H9 (cell line): ENCODE measurements around the gene IL20. TPM values are rescaled to one million over a fixed set of nuclear protein-coding genes. Genes with fewer than 3 reads are reported as not detected.
A peak's percentile ranks its signal among the peaks of the same experiment; 100 is the strongest.

ENCODE experiments used
- DNase-seq: peaks from one replicate; pipeline ENCODE4 v3.0.0-alpha.2; 2017
- H2AFZ ChIP-seq: one replicate; pipeline ENCODE4 v1.6.1; 2013; ENCODE audit warnings: mild to moderate bottlenecking, low read length, control low read depth, moderate library complexity
- H2AK5ac ChIP-seq: 2 replicates; pipeline ENCODE4 v1.6.1; 2013; ENCODE audit warnings: low read length, control low read depth, mixed read lengths; ENCODE audit not compliant: insufficient read length
- H2BK120ac ChIP-seq: one replicate; pipeline ENCODE4 v1.6.1; 2013; ENCODE audit warnings: low read depth, mild to moderate bottlenecking, low read length, control low read depth, inconsistent platforms; ENCODE audit not compliant: poor library complexity, severe bottlenecking
- H2BK12ac ChIP-seq: 2 replicates; pipeline ENCODE4 v1.6.1; 2013; ENCODE audit warnings: low read length, control low read depth, mixed read lengths, low read depth; ENCODE audit not compliant: insufficient read length
- H2BK15ac ChIP-seq: 2 replicates; pipeline ENCODE4 v1.6.1; 2013; ENCODE audit warnings: low read depth, low read length, control low read depth
- H2BK20ac ChIP-seq: one replicate; pipeline ENCODE4 v1.6.1; 2013; ENCODE audit warnings: low read depth, mild to moderate bottlenecking, low read length, control low read depth, inconsistent platforms; ENCODE audit not compliant: poor library complexity, severe bottlenecking
- H2BK5ac ChIP-seq: 2 replicates; pipeline ENCODE4 v1.6.1; 2013; ENCODE audit warnings: low read length, control low read depth, mixed read lengths; ENCODE audit not compliant: insufficient read length
- H3K14ac ChIP-seq: 2 replicates; pipeline ENCODE4 v1.6.1; 2013; ENCODE audit warnings: low read length, control low read depth; ENCODE audit not compliant: insufficient read depth
- H3K18ac ChIP-seq: 2 replicates; pipeline ENCODE4 v1.6.1; 2013; ENCODE audit warnings: low read depth, mild to moderate bottlenecking, mixed read lengths, low read length, control low read depth; ENCODE audit not compliant: insufficient read length
- H3K23ac ChIP-seq: 2 replicates; pipeline ENCODE4 v1.6.1; 2013; ENCODE audit warnings: low read length, control low read depth, mixed read lengths, low read depth; ENCODE audit not compliant: insufficient read length
- H3K23me2 ChIP-seq: 2 replicates; pipeline ENCODE4 v1.6.1; 2013; ENCODE audit warnings: low read depth, mild to moderate bottlenecking, mixed read lengths, low read length, control low read depth; ENCODE audit not compliant: insufficient read length, poor library complexity, severe bottlenecking
- H3K27ac ChIP-seq: 2 replicates; pipeline ENCODE4 v1.5.1; 2013; ENCODE audit warnings: low read length, control low read depth, mixed read lengths, low read depth; ENCODE audit not compliant: insufficient read length
- H3K27me3 ChIP-seq: 2 replicates; pipeline ENCODE4 v1.6.1; 2013; ENCODE audit warnings: low read length, control low read depth, inconsistent platforms; ENCODE audit not compliant: insufficient read depth
- H3K4ac ChIP-seq: 2 replicates; pipeline ENCODE4 v1.6.1; 2013; ENCODE audit warnings: low read depth, mild to moderate bottlenecking, control low read depth, inconsistent platforms, low read length, moderate library complexity
- H3K4me1 ChIP-seq: 2 replicates; pipeline ENCODE4 v1.6.1; 2013; ENCODE audit warnings: low read length, control low read depth, inconsistent platforms; ENCODE audit not compliant: insufficient read depth
- H3K4me2 ChIP-seq: 2 replicates; pipeline ENCODE4 v1.6.1; 2013; ENCODE audit warnings: low read length, control low read depth, mixed read lengths; ENCODE audit not compliant: insufficient read length, insufficient read depth
- H3K56ac ChIP-seq: 2 replicates; pipeline ENCODE4 v1.6.1; 2013; ENCODE audit warnings: low read depth, mild to moderate bottlenecking, mixed read lengths, low read length, control low read depth; ENCODE audit not compliant: insufficient read length
- H3K79me1 ChIP-seq: 2 replicates; pipeline ENCODE4 v1.6.1; 2013; ENCODE audit warnings: low read depth, mild to moderate bottlenecking, moderate library complexity, low read length, control low read depth, inconsistent platforms; ENCODE audit not compliant: insufficient read depth, poor library complexity, severe bottlenecking
- H3K79me2 ChIP-seq: 2 replicates; pipeline ENCODE4 v1.6.1; 2013; ENCODE audit warnings: low read length, control low read depth, inconsistent platforms; ENCODE audit not compliant: insufficient read depth
- H3K9ac ChIP-seq: 2 replicates; pipeline ENCODE4 v1.6.1; 2013; ENCODE audit warnings: low read length, control low read depth, mixed read lengths; ENCODE audit not compliant: insufficient read length; ENCODE audit errors: extremely low read depth
- H3K9me3 ChIP-seq: one replicate; pipeline ENCODE4 v1.6.1; 2013; ENCODE audit warnings: low read depth, low read length, inconsistent platforms; ENCODE audit not compliant: control insufficient read depth
- H3T11ph ChIP-seq: one replicate; pipeline ENCODE4 v1.6.1; 2013; ENCODE audit warnings: mild to moderate bottlenecking, low read length, control low read depth, inconsistent platforms
- H4K20me1 ChIP-seq: one replicate; pipeline ENCODE4 v1.6.1; 2013; ENCODE audit not compliant: control insufficient read depth, insufficient read length, insufficient read depth
- H4K5ac ChIP-seq: 2 replicates; pipeline ENCODE4 v1.6.1; 2013; ENCODE audit warnings: low read depth, mild to moderate bottlenecking, mixed read lengths, low read length, control low read depth; ENCODE audit not compliant: insufficient read length
- H4K8ac ChIP-seq: replicated peaks from 2 replicates; pipeline ENCODE4 v1.6.1; 2013; ENCODE audit warnings: low read length, control low read depth, mixed read lengths, low read depth; ENCODE audit not compliant: insufficient read length
- H4K91ac ChIP-seq: 2 replicates; pipeline ENCODE4 v1.6.1; 2013; ENCODE audit warnings: low read depth, mild to moderate bottlenecking, moderate library complexity, mixed read lengths, low read length, control low read depth; ENCODE audit not compliant: insufficient read length
- H3K27ac Mint-ChIP-seq, 3 experiments: 2 replicates in 2 of 3; 3 replicates in 1 of 3; pipeline ENCODE4 v1.8.0; 2020 to 2021; ENCODE audit warnings: mixed read lengths in 3 of 3, mild to moderate bottlenecking in 1 of 3, moderate library complexity in 1 of 3
- H3K27me3 Mint-ChIP-seq: 2 replicates; pipeline ENCODE4 v1.8.0; 2021; ENCODE audit warnings: low read depth, mild to moderate bottlenecking, moderate library complexity, mixed read lengths
- H3K36me3 Mint-ChIP-seq, 3 experiments: 2 replicates in 2 of 3; 3 replicates in 1 of 3; pipeline ENCODE4 v1.8.0; 2020 to 2021; ENCODE audit warnings: low read depth in 3 of 3, mixed read lengths in 3 of 3; ENCODE audit not compliant: insufficient read depth in 1 of 3
- H3K4me1 Mint-ChIP-seq, 2 experiments: 2 replicates each; pipeline ENCODE4 v1.8.0; 2020; ENCODE audit warnings: mixed read lengths in 2 of 2
- H3K4me3 Mint-ChIP-seq, 2 experiments: 2 replicates in 1 of 2; 3 replicates in 1 of 2; pipeline ENCODE4 v1.8.0; 2020 to 2021; ENCODE audit warnings: mild to moderate bottlenecking in 2 of 2, mixed read lengths in 2 of 2, moderate library complexity in 1 of 2
- H3K9me3 Mint-ChIP-seq, 2 experiments: 2 replicates in 1 of 2; 3 replicates in 1 of 2; pipeline ENCODE4 v1.8.0; 2020; ENCODE audit warnings: mild to moderate bottlenecking in 2 of 2, mixed read lengths in 2 of 2, moderate library complexity in 1 of 2
- WGBS: extraction: QIAGEN DNeasy Blood & Tissue Kit; methylation state at CpG from one replicate; pipeline ENCODE4 v1.1.7; 2013; ENCODE audit warnings: missing lambda C conversion rate, low lambda C conversion rate, mixed read lengths; ENCODE audit not compliant: insufficient read length; ENCODE audit errors: extremely low coverage; 5-methylcytosine and 5-hydroxymethylcytosine counted together
- total RNA-seq: library from RNA; stranded (reverse); gene quantifications from 2 replicates; pipeline ENCODE4 v1.2.1, GENCODE V29; 2021
- TF ChIP-seq, protein P1 (sequence below): fragments of 200-600 bp; sonication (generic); conservative IDR thresholded peaks from 3 replicates; pipeline ENCODE4 v1.8.0; 2021; ENCODE audit warnings: antibody characterized with exemption, mild to moderate bottlenecking

Gene IL20
- total RNA-seq, 1 experiment from 2014 or later, result not detected

DNA sequence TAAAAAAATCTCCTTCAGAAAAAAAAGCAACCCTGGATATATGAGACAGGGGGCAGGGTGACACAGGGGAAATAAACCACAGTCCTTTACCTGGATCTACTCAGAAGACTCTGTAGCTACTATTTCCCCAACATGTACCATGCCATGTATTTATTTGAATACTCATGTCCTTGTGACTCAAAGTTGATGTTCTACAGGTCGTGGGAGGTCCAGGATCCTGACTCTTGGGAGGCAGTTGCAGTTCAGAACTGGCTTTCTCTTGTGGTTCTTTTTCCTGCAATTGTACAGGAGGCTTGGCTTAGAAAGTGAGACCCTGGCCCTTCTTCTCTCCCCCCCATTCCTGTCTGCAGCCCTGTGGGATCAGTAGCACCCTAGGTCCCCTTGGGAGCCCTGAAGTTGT, 26.0 kb downstream of the IL20 start:
- Histone ChIP-seq H3K4me1 (peaks cover 6% of the 10 kb centered on the region), H2AFZ (no peak overlapping the region), H3K9ac (no peak overlapping the region), H2BK12ac (no peak overlapping the region), H3K79me1 (no peaks in the 10 kb centered on the region), H3K4ac (no peak overlapping the region), H2BK120ac (no peak overlapping the region), H2BK5ac (no peak overlapping the region), H3K18ac (no peak overlapping the region), H4K5ac (no peak overlapping the region), H2AK5ac (no peak overlapping the region), H3K4me2 (no peak overlapping the region), H3K56ac (no peak overlapping the region), H3K27me3 (no peaks in the 10 kb centered on the region), H4K91ac (no peak overlapping the region), H3T11ph (no peak overlapping the region), H3K14ac (no peak overlapping the region), H4K8ac (no peak overlapping the region), H3K27ac (no peak overlapping the region), H3K23ac (no peak overlapping the region), H2BK15ac (no peak overlapping the region), H3K23me2 (no peaks in the 10 kb centered on the region), H4K20me1 (no peaks in the 10 kb centered on the region), H3K9me3 (no peaks in the 10 kb centered on the region), H3K79me2 (no peaks in the 10 kb centered on the region), H2BK20ac (peak overlapping the region; percentile 49)
- Mint-ChIP-seq H3K27ac (no peak overlapping the region), H3K36me3 (no peaks in the 10 kb centered on the region), H3K4me3 (no peak overlapping the region), H3K4me1 (peaks cover 22 to 26% of the 10 kb centered on the region in 2 experiments), H3K27me3 (peaks cover 3% of the 10 kb centered on the region; the same call in 1 of the 2 replicates), H3K9me3 (no peaks in the 10 kb centered on the region)
- no CpG with 5 or more reads among the region's 1 CpG for WGBS
- DNase-seq, result no peak
- TF ChIP-seq, protein P1, sequence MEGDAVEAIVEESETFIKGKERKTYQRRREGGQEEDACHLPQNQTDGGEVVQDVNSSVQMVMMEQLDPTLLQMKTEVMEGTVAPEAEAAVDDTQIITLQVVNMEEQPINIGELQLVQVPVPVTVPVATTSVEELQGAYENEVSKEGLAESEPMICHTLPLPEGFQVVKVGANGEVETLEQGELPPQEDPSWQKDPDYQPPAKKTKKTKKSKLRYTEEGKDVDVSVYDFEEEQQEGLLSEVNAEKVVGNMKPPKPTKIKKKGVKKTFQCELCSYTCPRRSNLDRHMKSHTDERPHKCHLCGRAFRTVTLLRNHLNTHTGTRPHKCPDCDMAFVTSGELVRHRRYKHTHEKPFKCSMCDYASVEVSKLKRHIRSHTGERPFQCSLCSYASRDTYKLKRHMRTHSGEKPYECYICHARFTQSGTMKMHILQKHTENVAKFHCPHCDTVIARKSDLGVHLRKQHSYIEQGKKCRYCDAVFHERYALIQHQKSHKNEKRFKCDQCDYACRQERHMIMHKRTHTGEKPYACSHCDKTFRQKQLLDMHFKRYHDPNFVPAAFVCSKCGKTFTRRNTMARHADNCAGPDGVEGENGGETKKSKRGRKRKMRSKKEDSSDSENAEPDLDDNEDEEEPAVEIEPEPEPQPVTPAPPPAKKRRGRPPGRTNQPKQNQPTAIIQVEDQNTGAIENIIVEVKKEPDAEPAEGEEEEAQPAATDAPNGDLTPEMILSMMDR, result no peak
